H9 (cell line): Measurements from ENCODE around the gene KCNH1. TPM values are rescaled to one million over a fixed set of nuclear protein-coding genes. Genes with fewer than 3 reads are reported as not detected.

Source experiments
- DNase-seq: peaks from one replicate; pipeline ENCODE4 v3.0.0-alpha.2; 2017
- H2AFZ ChIP-seq: one replicate; pipeline ENCODE4 v1.6.1; 2013; ENCODE audit warnings: mild to moderate bottlenecking, low read length, control low read depth, moderate library complexity
- H2AK5ac ChIP-seq: 2 replicates; pipeline ENCODE4 v1.6.1; 2013; ENCODE audit warnings: low read length, control low read depth, mixed read lengths; ENCODE audit not compliant: insufficient read length
- H2BK120ac ChIP-seq: one replicate; pipeline ENCODE4 v1.6.1; 2013; ENCODE audit warnings: low read depth, mild to moderate bottlenecking, low read length, control low read depth, inconsistent platforms; ENCODE audit not compliant: poor library complexity, severe bottlenecking
- H2BK12ac ChIP-seq: 2 replicates; pipeline ENCODE4 v1.6.1; 2013; ENCODE audit warnings: low read length, control low read depth, mixed read lengths, low read depth; ENCODE audit not compliant: insufficient read length
- H2BK15ac ChIP-seq: 2 replicates; pipeline ENCODE4 v1.6.1; 2013; ENCODE audit warnings: low read depth, low read length, control low read depth
- H2BK20ac ChIP-seq: one replicate; pipeline ENCODE4 v1.6.1; 2013; ENCODE audit warnings: low read depth, mild to moderate bottlenecking, low read length, control low read depth, inconsistent platforms; ENCODE audit not compliant: poor library complexity, severe bottlenecking
- H2BK5ac ChIP-seq: 2 replicates; pipeline ENCODE4 v1.6.1; 2013; ENCODE audit warnings: low read length, control low read depth, mixed read lengths; ENCODE audit not compliant: insufficient read length
- H3K14ac ChIP-seq: 2 replicates; pipeline ENCODE4 v1.6.1; 2013; ENCODE audit warnings: low read length, control low read depth; ENCODE audit not compliant: insufficient read depth
- H3K18ac ChIP-seq: 2 replicates; pipeline ENCODE4 v1.6.1; 2013; ENCODE audit warnings: low read depth, mild to moderate bottlenecking, mixed read lengths, low read length, control low read depth; ENCODE audit not compliant: insufficient read length
- H3K23ac ChIP-seq: 2 replicates; pipeline ENCODE4 v1.6.1; 2013; ENCODE audit warnings: low read length, control low read depth, mixed read lengths, low read depth; ENCODE audit not compliant: insufficient read length
- H3K23me2 ChIP-seq: 2 replicates; pipeline ENCODE4 v1.6.1; 2013; ENCODE audit warnings: low read depth, mild to moderate bottlenecking, mixed read lengths, low read length, control low read depth; ENCODE audit not compliant: insufficient read length, poor library complexity, severe bottlenecking
- H3K27ac ChIP-seq: 2 replicates; pipeline ENCODE4 v1.5.1; 2013; ENCODE audit warnings: low read length, control low read depth, mixed read lengths, low read depth; ENCODE audit not compliant: insufficient read length
- H3K27me3 ChIP-seq: 2 replicates; pipeline ENCODE4 v1.6.1; 2013; ENCODE audit warnings: low read length, control low read depth, inconsistent platforms; ENCODE audit not compliant: insufficient read depth
- H3K4ac ChIP-seq: 2 replicates; pipeline ENCODE4 v1.6.1; 2013; ENCODE audit warnings: low read depth, mild to moderate bottlenecking, control low read depth, inconsistent platforms, low read length, moderate library complexity
- H3K4me1 ChIP-seq: 2 replicates; pipeline ENCODE4 v1.6.1; 2013; ENCODE audit warnings: low read length, control low read depth, inconsistent platforms; ENCODE audit not compliant: insufficient read depth
- H3K4me2 ChIP-seq: 2 replicates; pipeline ENCODE4 v1.6.1; 2013; ENCODE audit warnings: low read length, control low read depth, mixed read lengths; ENCODE audit not compliant: insufficient read length, insufficient read depth
- H3K56ac ChIP-seq: 2 replicates; pipeline ENCODE4 v1.6.1; 2013; ENCODE audit warnings: low read depth, mild to moderate bottlenecking, mixed read lengths, low read length, control low read depth; ENCODE audit not compliant: insufficient read length
- H3K79me1 ChIP-seq: 2 replicates; pipeline ENCODE4 v1.6.1; 2013; ENCODE audit warnings: low read depth, mild to moderate bottlenecking, moderate library complexity, low read length, control low read depth, inconsistent platforms; ENCODE audit not compliant: insufficient read depth, poor library complexity, severe bottlenecking
- H3K79me2 ChIP-seq: 2 replicates; pipeline ENCODE4 v1.6.1; 2013; ENCODE audit warnings: low read length, control low read depth, inconsistent platforms; ENCODE audit not compliant: insufficient read depth
- H3K9ac ChIP-seq: 2 replicates; pipeline ENCODE4 v1.6.1; 2013; ENCODE audit warnings: low read length, control low read depth, mixed read lengths; ENCODE audit not compliant: insufficient read length; ENCODE audit errors: extremely low read depth
- H3K9me3 ChIP-seq: one replicate; pipeline ENCODE4 v1.6.1; 2013; ENCODE audit warnings: low read depth, low read length, inconsistent platforms; ENCODE audit not compliant: control insufficient read depth
- H3T11ph ChIP-seq: one replicate; pipeline ENCODE4 v1.6.1; 2013; ENCODE audit warnings: mild to moderate bottlenecking, low read length, control low read depth, inconsistent platforms
- H4K20me1 ChIP-seq: one replicate; pipeline ENCODE4 v1.6.1; 2013; ENCODE audit not compliant: control insufficient read depth, insufficient read length, insufficient read depth
- H4K5ac ChIP-seq: 2 replicates; pipeline ENCODE4 v1.6.1; 2013; ENCODE audit warnings: low read depth, mild to moderate bottlenecking, mixed read lengths, low read length, control low read depth; ENCODE audit not compliant: insufficient read length
- H4K8ac ChIP-seq: replicated peaks from 2 replicates; pipeline ENCODE4 v1.6.1; 2013; ENCODE audit warnings: low read length, control low read depth, mixed read lengths, low read depth; ENCODE audit not compliant: insufficient read length
- H4K91ac ChIP-seq: 2 replicates; pipeline ENCODE4 v1.6.1; 2013; ENCODE audit warnings: low read depth, mild to moderate bottlenecking, moderate library complexity, mixed read lengths, low read length, control low read depth; ENCODE audit not compliant: insufficient read length
- H3K27ac Mint-ChIP-seq, 3 experiments: 2 replicates in 2 of 3; 3 replicates in 1 of 3; pipeline ENCODE4 v1.8.0; 2020 to 2021; ENCODE audit warnings: mixed read lengths in 3 of 3, mild to moderate bottlenecking in 1 of 3, moderate library complexity in 1 of 3
- H3K27me3 Mint-ChIP-seq: 2 replicates; pipeline ENCODE4 v1.8.0; 2021; ENCODE audit warnings: low read depth, mild to moderate bottlenecking, moderate library complexity, mixed read lengths
- H3K36me3 Mint-ChIP-seq, 3 experiments: 2 replicates in 2 of 3; 3 replicates in 1 of 3; pipeline ENCODE4 v1.8.0; 2020 to 2021; ENCODE audit warnings: low read depth in 3 of 3, mixed read lengths in 3 of 3; ENCODE audit not compliant: insufficient read depth in 1 of 3
- H3K4me1 Mint-ChIP-seq, 2 experiments: 2 replicates each; pipeline ENCODE4 v1.8.0; 2020; ENCODE audit warnings: mixed read lengths in 2 of 2
- H3K4me3 Mint-ChIP-seq, 2 experiments: 2 replicates in 1 of 2; 3 replicates in 1 of 2; pipeline ENCODE4 v1.8.0; 2020 to 2021; ENCODE audit warnings: mild to moderate bottlenecking in 2 of 2, mixed read lengths in 2 of 2, moderate library complexity in 1 of 2
- H3K9me3 Mint-ChIP-seq, 2 experiments: 2 replicates in 1 of 2; 3 replicates in 1 of 2; pipeline ENCODE4 v1.8.0; 2020; ENCODE audit warnings: mild to moderate bottlenecking in 2 of 2, mixed read lengths in 2 of 2, moderate library complexity in 1 of 2
- CTCF ChIP-seq: fragments of 200-600 bp; sonication (generic); conservative IDR thresholded peaks from 3 replicates; pipeline ENCODE4 v1.8.0; 2021; ENCODE audit warnings: antibody characterized with exemption, mild to moderate bottlenecking
- WGBS: extraction: QIAGEN DNeasy Blood & Tissue Kit; methylation state at CpG from one replicate; pipeline ENCODE4 v1.1.7; 2013; ENCODE audit warnings: missing lambda C conversion rate, low lambda C conversion rate, mixed read lengths; ENCODE audit not compliant: insufficient read length; ENCODE audit errors: extremely low coverage; 5-methylcytosine and 5-hydroxymethylcytosine counted together
- total RNA-seq: library from RNA; stranded (reverse); gene quantifications from 2 replicates; pipeline ENCODE4 v1.2.1, GENCODE V29; 2021

The KCNH1 gene
- total RNA-seq, 1 experiment from 2014 or later: 0.11 TPM

GRCh38 chr1:210792250-210793102 is 341.5 kb downstream of the KCNH1 start:
- H3T11ph ChIP-seq: no peak overlapping the region
- H3K14ac ChIP-seq: no peak overlapping the region
- H3K23me2 ChIP-seq: no peaks in the 10 kb centered on the region
- H3K18ac ChIP-seq: no peak overlapping the region
- H2BK120ac ChIP-seq: no peak overlapping the region
- no peak overlapping the region for H2BK15ac ChIP-seq
- no peak overlapping the region for H2AFZ ChIP-seq
- no peaks in the 10 kb centered on the region for H4K20me1 ChIP-seq
- no CpG with 5 or more reads among the region's 3 CpGs for WGBS
- no peak overlapping the region for H2BK5ac ChIP-seq
- no peaks in the 10 kb centered on the region for H3K4me1 ChIP-seq
- Mint-ChIP-seq H3K36me3 (no peaks in the 10 kb centered on the region), H3K27me3 (no peaks in the 10 kb centered on the region; the same call in 1 of the 2 replicates), H3K9me3 (no peaks in the 10 kb centered on the region), H3K27ac (no peak overlapping the region; a peak in 1 of 7 replicates), H3K4me1 (no peaks in the 10 kb centered on the region), H3K4me3 (no peak overlapping the region)
- no peak overlapping the region for H3K4me2 ChIP-seq
- no peaks in the 10 kb centered on the region for H3K9me3 ChIP-seq
- H2AK5ac ChIP-seq: no peak overlapping the region
- no peak overlapping the region for H2BK12ac ChIP-seq
- no peak overlapping the region for H4K8ac ChIP-seq
- H3K56ac ChIP-seq: no peak overlapping the region
- H4K91ac ChIP-seq: no peak overlapping the region
- DNase-seq: no peak
- H3K27me3 ChIP-seq: no peaks in the 10 kb centered on the region
- TF ChIP-seq CTCF: no peak
- H3K27ac ChIP-seq: no peak overlapping the region
- H4K5ac ChIP-seq: no peak overlapping the region
- H3K79me2 ChIP-seq: no peaks in the 10 kb centered on the region
- H3K9ac ChIP-seq: no peak overlapping the region
- no peaks in the 10 kb centered on the region for H3K79me1 ChIP-seq
- no peak overlapping the region for H3K4ac ChIP-seq
- no peak overlapping the region for H2BK20ac ChIP-seq
- no peak overlapping the region for H3K23ac ChIP-seq
